ENCODE data around the gene CBX8.

DNA sequence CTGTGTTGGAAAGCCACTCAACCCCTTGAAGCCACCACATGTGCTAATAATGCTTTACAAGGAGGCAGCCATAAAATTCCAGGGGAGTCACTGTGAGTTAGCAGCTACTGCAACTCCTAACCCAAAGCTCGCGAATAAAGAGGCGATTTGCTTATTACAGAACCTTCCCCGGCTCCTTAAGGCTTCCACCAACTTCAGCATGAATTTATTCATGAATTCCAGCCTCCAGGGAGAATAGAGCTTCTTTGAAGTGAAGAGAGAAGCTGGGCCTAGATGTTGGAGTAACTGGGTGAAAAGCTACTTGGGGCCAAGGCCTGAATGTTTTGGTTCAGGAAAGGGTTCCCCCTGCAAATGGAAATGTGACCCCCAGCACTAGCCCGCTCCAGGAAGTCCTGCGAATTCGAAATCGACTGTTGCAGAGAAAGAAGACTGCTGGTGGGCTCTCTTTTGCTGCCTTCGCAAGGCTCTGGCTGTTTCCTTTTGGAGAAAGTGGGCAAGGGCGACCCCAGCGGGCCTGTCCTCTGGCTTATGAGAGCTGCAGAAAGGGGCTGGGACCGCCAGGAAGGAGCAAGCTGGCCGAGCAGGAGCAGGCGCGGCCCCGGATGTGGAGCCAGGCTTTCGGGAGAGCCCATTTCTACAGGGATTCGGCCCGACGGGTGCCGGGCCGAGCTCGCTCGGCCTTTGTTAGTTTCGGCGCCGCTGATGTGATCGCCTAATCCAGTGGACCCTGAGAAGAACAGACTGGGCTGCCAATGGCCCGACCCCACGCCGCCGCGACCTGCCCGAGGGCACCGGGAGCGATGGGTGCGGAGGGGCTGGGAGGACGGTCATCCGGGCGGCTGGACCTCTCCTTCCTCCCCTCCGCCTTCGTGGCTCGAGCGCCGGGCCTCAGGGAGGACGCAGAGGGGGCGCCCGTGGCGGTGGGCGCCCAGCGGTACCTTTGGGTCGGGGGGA lies 7.6 kb downstream of the CBX8 start:
- no peak for TF ChIP-seq EZH2 (IDR thresholded peaks at IDR 0.05; ENCODE audit: borderline replicate concordance, low read depth, low read length, severe bottlenecking)
- TF ChIP-seq, protein P1, sequence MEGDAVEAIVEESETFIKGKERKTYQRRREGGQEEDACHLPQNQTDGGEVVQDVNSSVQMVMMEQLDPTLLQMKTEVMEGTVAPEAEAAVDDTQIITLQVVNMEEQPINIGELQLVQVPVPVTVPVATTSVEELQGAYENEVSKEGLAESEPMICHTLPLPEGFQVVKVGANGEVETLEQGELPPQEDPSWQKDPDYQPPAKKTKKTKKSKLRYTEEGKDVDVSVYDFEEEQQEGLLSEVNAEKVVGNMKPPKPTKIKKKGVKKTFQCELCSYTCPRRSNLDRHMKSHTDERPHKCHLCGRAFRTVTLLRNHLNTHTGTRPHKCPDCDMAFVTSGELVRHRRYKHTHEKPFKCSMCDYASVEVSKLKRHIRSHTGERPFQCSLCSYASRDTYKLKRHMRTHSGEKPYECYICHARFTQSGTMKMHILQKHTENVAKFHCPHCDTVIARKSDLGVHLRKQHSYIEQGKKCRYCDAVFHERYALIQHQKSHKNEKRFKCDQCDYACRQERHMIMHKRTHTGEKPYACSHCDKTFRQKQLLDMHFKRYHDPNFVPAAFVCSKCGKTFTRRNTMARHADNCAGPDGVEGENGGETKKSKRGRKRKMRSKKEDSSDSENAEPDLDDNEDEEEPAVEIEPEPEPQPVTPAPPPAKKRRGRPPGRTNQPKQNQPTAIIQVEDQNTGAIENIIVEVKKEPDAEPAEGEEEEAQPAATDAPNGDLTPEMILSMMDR (IDR thresholded peaks at IDR 0.05; ENCODE audit: borderline replicate concordance, extremely low read depth, low read length, poor library complexity, severe bottlenecking): no peak

Data from DND-41 (cell line).